ENCODE results near the gene SYDE1. TPM values are rescaled to one million over a fixed set of nuclear protein-coding genes. Genes with fewer than 3 reads are reported as not detected.
"Not testable (repeated sequence)": the region's sequence is repeated elsewhere in the genome, so short reads cannot be mapped to it uniquely, and the experiment has no call there.

Gene SYDE1
- total and polyA plus RNA-seq, 10 of the 15 experiments (the other 5 are each of a cell fraction or from before 2014, with no cell fraction given) = not detected

DNA sequence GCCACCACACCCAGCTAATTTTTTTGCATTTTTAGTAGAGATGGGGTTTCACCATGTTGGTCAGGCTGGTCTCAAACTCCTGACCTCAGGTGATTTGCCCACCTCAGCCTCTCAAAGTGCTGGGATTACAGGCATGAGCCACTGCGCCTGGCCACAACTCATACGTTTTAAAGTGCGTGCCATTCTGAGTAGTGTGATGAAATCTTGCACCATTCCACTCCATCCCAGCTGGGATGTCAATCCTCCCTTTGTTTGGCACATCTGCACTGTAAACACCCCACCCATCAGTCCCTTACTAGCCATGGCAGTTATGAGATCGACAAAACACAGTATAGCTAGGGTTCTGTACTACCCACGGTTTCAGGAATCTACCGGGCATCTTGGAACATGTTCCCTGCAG is 9.2 kb upstream of the SYDE1 start:
- SMC1A ChIA-PET (ENCODE audit: uncharacterized antibody, unreplicated experiment); H3K36me3 ChIP-seq (ENCODE audit: control insufficient read depth in 2 of 2, insufficient read depth in 2 of 2, low read length in 1 of 2); ATAC-seq; H3K27ac ChIP-seq (ENCODE audit: control insufficient read depth, insufficient read depth); H3K27me3 ChIP-seq (replicated peaks in 1 of 2; ENCODE audit: control insufficient read depth in 2 of 2, insufficient read depth in 2 of 2, low read length in 1 of 2); H3K79me2 ChIP-seq (ENCODE audit: control insufficient read depth, insufficient read depth, low read length); H4K20me1 ChIP-seq (ENCODE audit: control insufficient read depth, insufficient read depth); RAD21 ChIA-PET (ENCODE audit: unreplicated experiment); H3K4me1 ChIP-seq (ENCODE audit: control insufficient read depth, insufficient read depth, low read length); H3K4me2 ChIP-seq (ENCODE audit: control insufficient read depth, insufficient read depth); CTCF ChIA-PET; intact Hi-C loops (cut with micrococcal nuclease; ENCODE audit: unreplicated experiment); in situ Hi-C loops (cut with MboI); BruUV-seq (replicated peaks); H3K9ac ChIP-seq (ENCODE audit: control insufficient read depth, insufficient read depth, low read length); POLR2A ChIA-PET; DNase-seq (ENCODE audit: low read depth, low spot score); H3K9me3 ChIP-seq (replicated peaks; ENCODE audit: control insufficient read depth, insufficient read depth, low read length); FAIRE-seq; H3K4me3 ChIP-seq; H2AFZ ChIP-seq (ENCODE audit: control insufficient read depth, low read depth, low read length): not testable (repeated sequence)
- 57% methylated on average over 6 of the region's 6 CpGs for whole genome bisulfite sequencing (ENCODE audit: insufficient coverage, insufficient replicate concordance, low lambda C conversion rate, missing lambda C conversion rate)

DNA sequence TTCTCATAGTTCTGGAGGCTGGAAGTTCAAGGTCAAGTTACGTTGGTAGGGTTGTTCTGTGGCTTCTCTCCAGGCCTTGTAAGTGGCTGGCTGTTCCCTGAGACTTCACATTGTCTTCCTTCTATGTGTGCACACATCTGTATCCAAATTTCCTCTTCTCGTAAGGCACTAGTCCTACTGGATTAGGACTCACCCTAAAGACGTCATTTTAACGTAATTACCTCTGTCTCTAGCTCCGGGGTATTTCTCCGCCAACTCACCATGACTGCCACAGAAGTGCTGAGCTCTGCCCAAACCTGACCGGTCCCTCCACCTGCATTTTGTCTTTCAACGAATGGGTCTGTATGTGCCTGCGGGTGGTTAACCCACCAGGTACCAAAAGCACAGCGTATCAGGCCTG is 8.7 kb upstream of the SYDE1 start:
- in situ Hi-C loops (cut with MboI) (no loop called here), intact Hi-C loops (cut with micrococcal nuclease; ENCODE audit: unreplicated experiment) (no loop called here)
- Histone ChIP-seq H3K9me3 (replicated peaks; ENCODE audit: control insufficient read depth, insufficient read depth, low read length) (no peaks in the 10 kb centered on the region; the same call in 2 of the 3 replicates), H3K9ac (ENCODE audit: control insufficient read depth, insufficient read depth, low read length) (no peak overlapping the region), H3K4me2 (ENCODE audit: control insufficient read depth, insufficient read depth) (no peak overlapping the region), H4K20me1 (ENCODE audit: control insufficient read depth, insufficient read depth) (no peaks in the 10 kb centered on the region), H3K36me3 (ENCODE audit: control insufficient read depth in 2 of 2, insufficient read depth in 2 of 2, low read length in 1 of 2) (no peaks in the 10 kb centered on the region), H3K27me3 (replicated peaks in 1 of 2; ENCODE audit: control insufficient read depth in 2 of 2, insufficient read depth in 2 of 2, low read length in 1 of 2) (no peaks in the 10 kb centered on the region), H3K27ac (ENCODE audit: control insufficient read depth, insufficient read depth) (no peak overlapping the region), H2AFZ (ENCODE audit: control insufficient read depth, low read depth, low read length) (no peak overlapping the region), H3K4me3 (no peak overlapping the region), H3K4me1 (ENCODE audit: control insufficient read depth, insufficient read depth, low read length) (no peaks in the 10 kb centered on the region), H3K79me2 (ENCODE audit: control insufficient read depth, insufficient read depth, low read length) (no peaks in the 10 kb centered on the region)
- ChIA-PET SMC1A (ENCODE audit: uncharacterized antibody, unreplicated experiment) (no interaction called here), RAD21 (ENCODE audit: unreplicated experiment) (no interaction called here), CTCF (interaction anchor here (0.6 kb wide), 1 partner anchor 207 kb away, joined by 3 read pairs; no protein-coding TSS in a partner anchor), POLR2A (no interaction called here)
- FAIRE-seq (no peak), DNase-seq (ENCODE audit: low read depth, low spot score) (no peak), ATAC-seq (no peak)
- BruUV-seq (replicated peaks) = no TSS peak
- TF ChIP-seq, protein P1, sequence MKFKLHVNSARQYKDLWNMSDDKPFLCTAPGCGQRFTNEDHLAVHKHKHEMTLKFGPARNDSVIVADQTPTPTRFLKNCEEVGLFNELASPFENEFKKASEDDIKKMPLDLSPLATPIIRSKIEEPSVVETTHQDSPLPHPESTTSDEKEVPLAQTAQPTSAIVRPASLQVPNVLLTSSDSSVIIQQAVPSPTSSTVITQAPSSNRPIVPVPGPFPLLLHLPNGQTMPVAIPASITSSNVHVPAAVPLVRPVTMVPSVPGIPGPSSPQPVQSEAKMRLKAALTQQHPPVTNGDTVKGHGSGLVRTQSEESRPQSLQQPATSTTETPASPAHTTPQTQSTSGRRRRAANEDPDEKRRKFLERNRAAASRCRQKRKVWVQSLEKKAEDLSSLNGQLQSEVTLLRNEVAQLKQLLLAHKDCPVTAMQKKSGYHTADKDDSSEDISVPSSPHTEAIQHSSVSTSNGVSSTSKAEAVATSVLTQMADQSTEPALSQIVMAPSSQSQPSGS (IDR thresholded peaks at IDR 0.05; ENCODE audit: low read length) = no peak
- TF ChIP-seq FOXK2 (IDR thresholded peaks at IDR 0.05) (no peak), CHD4 (IDR thresholded peaks at IDR 0.05) (no peak)
- TF ChIP-seq, protein P2, sequence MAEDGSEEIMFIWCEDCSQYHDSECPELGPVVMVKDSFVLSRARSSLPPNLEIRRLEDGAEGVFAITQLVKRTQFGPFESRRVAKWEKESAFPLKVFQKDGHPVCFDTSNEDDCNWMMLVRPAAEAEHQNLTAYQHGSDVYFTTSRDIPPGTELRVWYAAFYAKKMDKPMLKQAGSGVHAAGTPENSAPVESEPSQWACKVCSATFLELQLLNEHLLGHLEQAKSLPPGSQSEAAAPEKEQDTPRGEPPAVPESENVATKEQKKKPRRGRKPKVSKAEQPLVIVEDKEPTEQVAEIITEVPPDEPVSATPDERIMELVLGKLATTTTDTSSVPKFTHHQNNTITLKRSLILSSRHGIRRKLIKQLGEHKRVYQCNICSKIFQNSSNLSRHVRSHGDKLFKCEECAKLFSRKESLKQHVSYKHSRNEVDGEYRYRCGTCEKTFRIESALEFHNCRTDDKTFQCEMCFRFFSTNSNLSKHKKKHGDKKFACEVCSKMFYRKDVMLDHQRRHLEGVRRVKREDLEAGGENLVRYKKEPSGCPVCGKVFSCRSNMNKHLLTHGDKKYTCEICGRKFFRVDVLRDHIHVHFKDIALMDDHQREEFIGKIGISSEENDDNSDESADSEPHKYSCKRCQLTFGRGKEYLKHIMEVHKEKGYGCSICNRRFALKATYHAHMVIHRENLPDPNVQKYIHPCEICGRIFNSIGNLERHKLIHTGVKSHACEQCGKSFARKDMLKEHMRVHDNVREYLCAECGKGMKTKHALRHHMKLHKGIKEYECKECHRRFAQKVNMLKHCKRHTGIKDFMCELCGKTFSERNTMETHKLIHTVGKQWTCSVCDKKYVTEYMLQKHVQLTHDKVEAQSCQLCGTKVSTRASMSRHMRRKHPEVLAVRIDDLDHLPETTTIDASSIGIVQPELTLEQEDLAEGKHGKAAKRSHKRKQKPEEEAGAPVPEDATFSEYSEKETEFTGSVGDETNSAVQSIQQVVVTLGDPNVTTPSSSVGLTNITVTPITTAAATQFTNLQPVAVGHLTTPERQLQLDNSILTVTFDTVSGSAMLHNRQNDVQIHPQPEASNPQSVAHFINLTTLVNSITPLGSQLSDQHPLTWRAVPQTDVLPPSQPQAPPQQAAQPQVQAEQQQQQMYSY (CRISPR knock-in tag; IDR thresholded peaks at IDR 0.05) = no peak
- 20% methylated on average over 10 of the region's 10 CpGs for WGBS (ENCODE audit: insufficient coverage, insufficient replicate concordance, low lambda C conversion rate, missing lambda C conversion rate)
